ENCODE measurements around the gene SLX1B.
"Not testable (repeated sequence)": the region's sequence is repeated elsewhere in the genome, so short reads cannot be mapped to it uniquely, and the experiment has no call there.

GRCh38 chr16:29466904-29467303, 12.6 kb downstream of the SLX1B start:
- TF ChIP-seq POLR2AphosphoS5 (IDR thresholded peaks at IDR 0.05; ENCODE audit: low read depth, low read length); CTCF (IDR thresholded peaks at IDR 0.05): not testable (repeated sequence)

Data from Panc1 (cell line).